IPS DF 19.7 (cell line): ENCODE measurements around the gene CNOT10.
"Not testable (repeated sequence)": the region's sequence is repeated elsewhere in the genome, so short reads cannot be mapped to it uniquely, and the experiment has no call there.

Experiments
- DNase-seq: peaks from one replicate; pipeline ENCODE4 v3.0.0-alpha.2; 2013; ENCODE audit warnings: low read depth, low spot score

Gene CNOT10, protein sequence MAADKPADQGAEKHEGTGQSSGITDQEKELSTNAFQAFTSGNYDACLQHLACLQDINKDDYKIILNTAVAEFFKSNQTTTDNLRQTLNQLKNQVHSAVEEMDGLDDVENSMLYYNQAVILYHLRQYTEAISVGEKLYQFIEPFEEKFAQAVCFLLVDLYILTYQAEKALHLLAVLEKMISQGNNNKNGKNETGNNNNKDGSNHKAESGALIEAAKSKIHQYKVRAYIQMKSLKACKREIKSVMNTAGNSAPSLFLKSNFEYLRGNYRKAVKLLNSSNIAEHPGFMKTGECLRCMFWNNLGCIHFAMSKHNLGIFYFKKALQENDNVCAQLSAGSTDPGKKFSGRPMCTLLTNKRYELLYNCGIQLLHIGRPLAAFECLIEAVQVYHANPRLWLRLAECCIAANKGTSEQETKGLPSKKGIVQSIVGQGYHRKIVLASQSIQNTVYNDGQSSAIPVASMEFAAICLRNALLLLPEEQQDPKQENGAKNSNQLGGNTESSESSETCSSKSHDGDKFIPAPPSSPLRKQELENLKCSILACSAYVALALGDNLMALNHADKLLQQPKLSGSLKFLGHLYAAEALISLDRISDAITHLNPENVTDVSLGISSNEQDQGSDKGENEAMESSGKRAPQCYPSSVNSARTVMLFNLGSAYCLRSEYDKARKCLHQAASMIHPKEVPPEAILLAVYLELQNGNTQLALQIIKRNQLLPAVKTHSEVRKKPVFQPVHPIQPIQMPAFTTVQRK

GRCh38 chr3:32684800-32685542 is at the start of gene CNOT10:
Gene CNOT10 (plus strand): TSS chr3:32685188. CDS start chr3:32685461, 273 bp downstream.
- peak; percentile 91 for DNase-seq

GRCh38 chr3:32640939-32641338 is 44.0 kb upstream of the CNOT10 start:
- no peak for DNase-seq

GRCh38 chr3:32641356-32641755 is 43.6 kb upstream of the CNOT10 start:
- DNase-seq, result no peak

GRCh38 chr3:32643354-32643753 is 41.6 kb upstream of the CNOT10 start:
- no peak for DNase-seq

- DNase-seq, result no peak
These were observed 41.2 kb upstream of the CNOT10 start for GRCh38 chr3:32643816-32644215.

DNA sequence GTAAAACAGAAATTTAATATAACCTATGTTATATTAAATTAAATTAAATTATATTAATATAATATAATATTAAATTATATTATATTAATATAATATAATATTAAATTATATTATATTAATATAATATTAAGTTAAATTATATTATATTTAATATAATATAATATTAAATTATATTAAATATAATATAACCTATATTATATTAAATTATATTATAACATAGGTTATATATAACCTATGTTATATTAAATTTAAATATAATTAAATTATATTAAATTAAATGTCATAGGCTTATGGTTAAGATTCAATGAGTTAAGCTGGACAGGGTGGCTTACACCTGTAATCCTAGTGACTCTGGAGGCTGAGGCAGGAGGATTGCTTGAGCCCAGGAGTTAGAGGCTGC is 40.6 kb upstream of the CNOT10 start:
- no peak for DNase-seq

DNA sequence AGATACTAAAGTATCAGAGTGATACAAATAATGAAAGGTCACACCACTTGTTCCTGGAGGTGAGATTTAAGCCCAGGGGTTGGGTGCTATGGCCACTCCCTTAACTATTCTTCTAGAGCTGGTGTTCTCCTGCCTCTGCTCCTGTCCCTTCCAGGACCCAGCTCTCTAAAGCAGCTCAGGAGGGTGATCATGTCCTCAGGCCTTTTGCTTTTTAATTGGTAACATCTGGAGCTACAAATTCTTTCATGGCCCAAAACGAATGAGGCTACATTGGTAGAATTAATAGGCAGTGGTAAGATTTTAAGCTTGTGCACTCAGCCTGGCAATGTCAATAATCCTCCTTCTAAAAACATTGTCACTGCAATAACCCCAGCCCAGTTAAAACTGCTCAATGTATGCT is 38.2 kb upstream of the CNOT10 start:
- DNase-seq, result no peak

DNA sequence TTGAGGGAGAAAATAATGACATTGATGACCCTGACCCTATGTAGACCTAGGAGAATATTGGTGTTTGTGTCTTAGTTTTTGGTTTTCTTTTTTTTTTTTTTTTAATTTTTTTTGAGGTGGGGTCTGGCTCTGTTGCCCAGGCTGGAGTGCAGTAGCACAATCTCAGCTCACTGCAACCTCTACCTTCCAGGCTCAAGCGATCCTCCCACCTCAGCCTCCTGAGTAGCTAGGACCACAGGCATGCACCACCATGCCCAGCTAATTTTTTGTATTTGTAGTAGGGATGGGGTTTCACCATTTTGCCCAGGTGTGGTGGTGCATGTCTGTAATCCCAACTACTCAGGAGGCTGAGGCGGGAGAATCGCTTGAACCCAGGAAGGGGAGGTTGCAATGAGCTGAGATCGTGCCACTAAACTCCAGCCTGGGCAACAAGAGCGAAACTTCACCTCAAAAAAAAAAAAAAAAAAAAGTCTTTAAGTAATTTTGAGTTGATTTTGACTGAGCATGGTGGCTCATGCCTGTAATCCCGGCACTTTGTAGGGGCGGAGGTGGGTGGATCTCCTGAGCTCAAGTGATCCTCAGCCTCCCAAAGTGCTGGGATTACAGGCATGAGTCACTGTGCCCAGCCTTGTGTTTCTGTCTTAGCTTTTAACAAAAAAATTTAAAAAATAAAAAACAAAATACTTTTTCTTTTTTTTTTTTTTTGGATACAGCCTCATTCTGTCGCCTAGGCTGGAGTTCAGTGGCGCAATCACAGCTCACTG is 32.5 kb upstream of the CNOT10 start:
- DNase-seq, result not testable (repeated sequence)

DNA sequence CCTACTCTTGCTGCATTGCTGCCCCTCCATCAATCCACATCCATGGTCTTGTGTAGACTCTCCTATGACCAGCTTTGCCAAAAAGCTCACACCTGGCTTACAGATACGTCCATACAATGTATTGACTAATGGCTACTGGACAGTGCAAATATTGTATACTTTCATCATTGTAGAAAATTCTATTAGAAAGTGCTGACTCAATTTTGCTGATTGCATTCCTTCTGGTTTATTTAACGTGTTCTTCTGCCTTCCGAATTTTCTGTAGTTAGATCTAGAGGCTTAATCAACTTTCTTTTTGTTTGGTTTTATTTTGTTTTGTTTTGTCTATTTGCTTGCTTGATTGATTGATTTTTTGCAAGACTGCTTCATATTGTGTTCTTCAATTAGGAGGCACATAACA is 29.8 kb upstream of the CNOT10 start:
- DNase-seq, result no peak

GRCh38 chr3:32660634-32661033 is 24.4 kb upstream of the CNOT10 start:
- DNase-seq, result no peak

DNA sequence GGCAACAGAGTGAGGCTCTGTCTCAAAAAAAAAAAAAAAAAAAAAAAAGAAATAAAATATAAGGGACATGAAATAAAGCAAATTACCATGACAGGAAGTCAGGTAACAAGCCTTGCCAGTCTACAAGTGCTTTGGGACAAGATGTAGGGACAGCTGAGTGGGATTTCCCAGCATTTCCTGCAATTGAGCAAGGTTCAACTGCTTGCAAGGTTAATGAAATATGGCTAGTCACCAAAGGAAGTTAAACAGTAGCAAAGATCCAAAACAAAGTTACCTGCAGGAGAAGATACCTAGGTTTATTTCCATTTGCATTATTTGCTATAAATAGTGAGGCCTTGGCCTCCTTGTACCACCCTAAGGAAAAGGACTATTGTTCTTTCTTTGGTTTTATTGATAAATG is 22.3 kb upstream of the CNOT10 start:
- DNase-seq, result no peak

GRCh38 chr3:32664630-32665075 is 20.3 kb upstream of the CNOT10 start:
- not testable (repeated sequence) for DNase-seq

- no peak for DNase-seq
These were observed 17.9 kb upstream of the CNOT10 start for GRCh38 chr3:32667072-32667582.

- not testable (repeated sequence) for DNase-seq
These were observed 15.8 kb upstream of the CNOT10 start for GRCh38 chr3:32669226-32669625.

GRCh38 chr3:32673730-32674129 is 11.3 kb upstream of the CNOT10 start:
- DNase-seq, result not testable (repeated sequence)

DNA sequence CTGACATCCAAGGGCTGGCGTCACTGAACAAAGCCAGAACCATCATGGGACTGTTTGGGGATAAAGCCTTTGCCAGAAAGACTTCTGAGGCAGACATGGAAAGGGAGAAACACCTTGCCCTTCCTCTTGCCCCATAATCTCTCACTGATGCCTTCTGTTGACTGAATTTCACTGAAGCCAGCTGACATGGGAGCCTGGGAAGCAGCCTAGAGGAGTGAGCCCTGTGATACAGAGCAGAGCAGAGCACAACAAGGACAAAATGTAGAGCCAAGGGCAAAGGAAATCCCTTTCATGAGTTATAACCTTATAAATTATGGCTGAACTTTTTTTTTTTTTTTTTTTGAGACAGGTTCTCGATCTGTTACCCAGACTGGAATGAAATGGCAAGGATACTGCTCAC is 9.8 kb upstream of the CNOT10 start:
- DNase-seq, result no peak

DNA sequence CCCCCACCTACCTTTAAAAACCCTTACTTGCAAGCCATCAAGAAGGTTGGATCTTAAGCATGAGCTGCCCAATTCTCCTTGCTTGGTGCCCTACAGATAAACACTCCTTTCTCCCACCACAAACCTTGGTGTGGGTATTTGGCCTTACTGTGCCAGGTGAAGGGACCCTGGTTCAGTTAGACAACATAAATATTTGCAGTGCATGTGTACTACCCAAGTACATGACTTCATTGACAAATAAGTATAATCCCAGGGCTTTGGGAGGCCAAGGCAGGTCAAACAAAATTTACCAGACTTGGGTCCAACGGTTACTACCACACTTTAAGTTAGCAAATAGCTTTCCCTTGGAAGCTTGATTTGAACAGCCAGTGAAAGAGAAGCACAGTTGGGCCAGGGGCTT is 9.3 kb upstream of the CNOT10 start:
- DNase-seq, result no peak

DNA sequence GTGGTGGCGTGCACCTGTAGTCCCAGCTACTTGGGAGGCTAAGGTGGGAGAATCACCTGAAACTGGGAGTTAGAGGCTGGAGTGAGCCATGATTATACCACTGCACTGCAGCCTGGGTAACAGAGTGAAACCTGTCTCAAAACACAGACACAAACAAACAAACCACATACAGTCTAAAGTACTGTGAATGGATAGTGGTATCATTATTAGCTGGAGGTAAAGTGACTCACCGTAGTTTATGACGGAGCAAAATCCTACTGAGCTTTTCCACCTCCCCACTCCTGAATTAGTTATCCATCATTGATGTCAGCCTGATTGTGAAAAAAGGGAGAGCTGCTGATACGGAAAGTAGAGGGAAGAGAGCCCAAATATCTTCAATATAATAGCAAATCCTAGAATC is 3.2 kb upstream of the CNOT10 start:
- DNase-seq, result no peak

GRCh38 chr3:32684029-32684799 is 774 bp upstream of the CNOT10 start:
- DNase-seq, result no peak

DNA sequence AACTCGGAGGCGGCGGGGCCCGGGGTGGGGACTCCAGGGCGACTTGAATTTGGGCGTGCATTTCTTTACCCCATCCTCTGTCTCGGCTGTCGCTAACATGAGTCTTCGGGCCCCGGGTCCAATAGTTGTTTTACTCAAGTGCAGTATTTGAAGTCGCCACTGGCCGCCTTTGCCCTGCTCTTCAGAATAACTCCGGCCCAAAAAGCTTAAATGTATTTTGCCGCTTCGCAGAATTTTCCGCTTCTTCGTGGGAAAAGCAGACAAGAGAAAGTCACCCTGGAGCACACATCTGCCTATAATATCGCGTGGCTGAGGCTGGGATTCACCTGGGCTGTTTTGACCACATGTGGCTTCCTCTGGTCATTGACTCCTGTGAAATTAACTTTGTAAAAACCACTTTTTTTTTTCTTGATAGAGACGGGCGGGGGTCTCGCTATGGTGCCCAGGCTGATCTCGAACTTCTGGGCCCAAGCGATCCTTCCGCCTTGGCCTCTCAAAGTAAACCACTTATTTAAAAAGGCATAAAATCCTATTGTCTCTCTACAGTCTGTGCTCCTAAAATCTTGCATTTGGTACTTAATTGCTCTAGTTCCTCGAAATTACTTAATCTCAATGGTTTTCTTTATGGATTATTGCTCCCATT is 676 bp downstream of the CNOT10 start:
- DNase-seq, result no peak
